GM18508 (cell line): Measurements from ENCODE around the gene HJV.

Experiments used
- ATAC-seq: cut with Tn5 transposase; IDR thresholded peaks from one replicate; pipeline ENCODE4 v1.9.1; 2021; ENCODE audit warnings: moderate number of reproducible peaks; ENCODE audit not compliant: insufficient read depth, unreplicated experiment

Gene HJV

GRCh38 chr1:146022403-146023127 lies 1.0 kb upstream of the HJV start:
- no peak for ATAC-seq

GRCh38 chr1:146021050-146021445 lies 487 bp downstream of the HJV start:
- ATAC-seq = no peak

GRCh38 chr1:146020058-146021049 lies 1.2 kb downstream of the HJV start:
- no peak for ATAC-seq

- ATAC-seq = no peak
Observed at GRCh38 chr1:146019231-146020057, 2.1 kb downstream of the HJV start.

GRCh38 chr1:146016891-146017290 lies 4.6 kb downstream of the HJV start:
- ATAC-seq = no peak

GRCh38 chr1:146013559-146013922 lies 8.0 kb downstream of the HJV start:
- ATAC-seq = no peak

- no peak for ATAC-seq
Observed at GRCh38 chr1:146012703-146013558, 8.6 kb downstream of the HJV start.

- no peak for ATAC-seq
Observed at GRCh38 chr1:146010126-146010738, 11.3 kb downstream of the HJV start.

- no peak for ATAC-seq
Observed at GRCh38 chr1:146007489-146008133, 13.9 kb downstream of the HJV start.

- ATAC-seq = no peak
Observed at GRCh38 chr1:146001709-146002108, 19.8 kb downstream of the HJV start.

- no peak for ATAC-seq
Observed at GRCh38 chr1:145999321-146000024, 22.1 kb downstream of the HJV start.

GRCh38 chr1:145997718-145998023 lies 23.9 kb downstream of the HJV start:
- ATAC-seq = no peak

- ATAC-seq = no peak
Observed at GRCh38 chr1:145997016-145997717, 24.4 kb downstream of the HJV start.

- ATAC-seq = peak; percentile 68
Observed at GRCh38 chr1:145996433-145997015, 25.0 kb downstream of the HJV start, which contains the start of gene TXNIP. TXNIP (minus strand) TSS chr1:145996579; CDS start chr1:145996266, 313 bp downstream.

GRCh38 chr1:145995964-145996432 lies 25.5 kb downstream of the HJV start:
- no peak for ATAC-seq

GRCh38 chr1:145995148-145995881 lies 26.2 kb downstream of the HJV start:
- no peak for ATAC-seq
